H1 (cell line): Measurements from ENCODE around the gene BBS5. TPM values are rescaled to one million over a fixed set of nuclear protein-coding genes. Genes with fewer than 3 reads are reported as not detected.

Experiments used
- ATF2 ChIP-seq: IDR thresholded peaks from 2 replicates; pipeline ENCODE4 v1.6.1; 2012; ENCODE audit warnings: low read length, inconsistent platforms
- BACH1 ChIP-seq: IDR thresholded peaks from 2 replicates; pipeline ENCODE4 v1.6.1; 2012; ENCODE audit warnings: low read length, improper control_type of control experiment
- CHD2 ChIP-seq: IDR thresholded peaks from 2 replicates; pipeline ENCODE4 v1.6.1; 2012; ENCODE audit warnings: low read length, improper control_type of control experiment
- CTBP2 ChIP-seq: IDR thresholded peaks from 2 replicates; pipeline ENCODE4 v1.7.0; 2011; ENCODE audit warnings: borderline replicate concordance, mild to moderate bottlenecking, moderate library complexity, mixed read lengths, low read length; ENCODE audit not compliant: insufficient read depth, insufficient read length
- CTCF ChIP-seq, 3 experiments: IDR thresholded peaks; 1 replicate in 2 of 3; 2 replicates in 1 of 3; pipeline versions ENCODE4 v1.5.1 to v1.6.1; 2011; ENCODE audit warnings: low read length in 3 of 3, mild to moderate bottlenecking in 3 of 3, inconsistent platforms in 2 of 3, low read depth in 1 of 3, moderate library complexity in 1 of 3; ENCODE audit not compliant: insufficient read depth in 1 of 3; ENCODE audit errors: control extremely low read depth in 1 of 3
- EZH2 ChIP-seq: fragments of 200-600 bp; sonication (generic); IDR thresholded peaks from 2 replicates; pipeline ENCODE4 v1.7.1; 2012; ENCODE audit warnings: low read depth, mild to moderate bottlenecking, moderate library complexity, low read length, inconsistent platforms; ENCODE audit not compliant: severe bottlenecking
- JUN ChIP-seq: IDR thresholded peaks from 2 replicates; pipeline ENCODE4 v1.6.1; 2011; ENCODE audit warnings: low read depth, mild to moderate bottlenecking, improper control_type of control experiment, low read length
- MAX ChIP-seq: IDR thresholded peaks from 2 replicates; pipeline ENCODE4 v1.6.1; 2012; ENCODE audit warnings: inconsistent platforms
- NRF1 ChIP-seq: IDR thresholded peaks from 2 replicates; pipeline ENCODE4 v1.6.1; 2011; ENCODE audit warnings: mild to moderate bottlenecking, low read depth, low read length, improper control_type of control experiment
- RFX5 ChIP-seq: IDR thresholded peaks from 2 replicates; pipeline ENCODE4 v1.6.1; 2011; ENCODE audit warnings: low read depth, low read length, improper control_type of control experiment, borderline replicate concordance
- RNF2 ChIP-seq: fragments of 200-900, 300-1000 bp; sonication (generic); IDR thresholded peaks from 2 replicates; pipeline ENCODE4 v1.7.1; 2016; ENCODE audit warnings: borderline replicate concordance, low read depth, mild to moderate bottlenecking, antibody characterized with exemption, low read length; ENCODE audit not compliant: poor library complexity, severe bottlenecking; ENCODE audit errors: missing control alignments
- SIN3A ChIP-seq, 2 experiments: IDR thresholded peaks in 1 of 2; conservative IDR thresholded peaks in 1 of 2; 2 replicates each; pipeline ENCODE4 v1.6.1; 2011 to 2012; ENCODE audit warnings: low read length in 2 of 2, improper control_type of control experiment in 1 of 2, low read depth in 1 of 2, mild to moderate bottlenecking in 1 of 2
- SP1 ChIP-seq: IDR thresholded peaks from 2 replicates; pipeline ENCODE4 v1.6.1; 2011; ENCODE audit warnings: low read depth, low read length
- SP4 ChIP-seq: IDR thresholded peaks from 2 replicates; pipeline ENCODE4 v1.6.1; 2012; ENCODE audit warnings: low read length, inconsistent platforms
- SUZ12 ChIP-seq: fragments of 200-600 bp; sonication (generic); IDR thresholded peaks from 2 replicates; pipeline ENCODE4 v1.6.1; 2012; ENCODE audit warnings: mild to moderate bottlenecking, inconsistent platforms, low read length, moderate library complexity, mixed read lengths
- polyA plus RNA-seq, 7 experiments: library from polyadenylated mRNA; depleted of rRNA in 3 of 7; stranded (reverse) in 5 of 7; unstranded in 2 of 7; fragments of >200 nt in 5 of 7; fragments of 200-250 nt in 2 of 7; gene quantifications; 1 replicate in 5 of 7; 2 replicates in 1 of 7; 4 replicates in 1 of 7; pipeline versions ENCODE4 v1.2.1 to v1.2.3, GENCODE V29; 2011 to 2013; ENCODE audit warnings: missing spikeins in 2 of 7, mixed read lengths in 2 of 7
- total RNA-seq: library from RNA; stranded (reverse); fragmentation: NEBNext Ultra II Directional; extraction: Animal tissue kit (Norgen Biotek cat#: 25700); gene quantifications from 2 replicates; pipeline ENCODE4 v1.2.1, GENCODE V29; 2021

Gene BBS5
- total and polyA plus RNA-seq, 2 of the 8 experiments (the other 6 are each of a cell fraction or from before 2014, with no cell fraction given): 0.20 to 0.36 TPM

GRCh38 chr2:169479257-169480078, at the start of gene BBS5 (continued):
- TF ChIP-seq CHD2 (peak; percentile 74), NRF1 (no peak), SIN3A (conservative IDR thresholded peaks at IDR 0.05 in 1 of 2, IDR thresholded peaks at IDR 0.05 in 1 of 2; ENCODE audit: low read depth in 1 of 2, low read length in 2 of 2) (peak; percentile 71 to 92; a peak in 2 of 4 replicates), SUZ12 (peak; percentile 63), MAX (peak; percentile 34; the same call in 1 of the 2 replicates), JUN (no peak), RNF2 (peak; percentile 35), BACH1 (peak; percentile 70; the same call in 1 of the 2 replicates), SP1 (no peak), ATF2 (no peak), EZH2 (peak; percentile 44), CTBP2 (peak; percentile 43), CTCF (IDR thresholded peaks at IDR 0.05; ENCODE audit: control extremely low read depth in 1 of 3, insufficient read depth in 1 of 3, low read depth in 1 of 3, low read length in 3 of 3) (peak; percentile 31 to 55 (median 44)), RFX5 (no peak), SP4 (no peak)
